Mucosa of rectum (tissue), 2 donors: ENCODE data around the gene PRSS1.
"Not testable (repeated sequence)": the region's sequence is repeated elsewhere in the genome, so short reads cannot be mapped to it uniquely, and the experiment has no call there.

ENCODE experiments used
- H3K27ac ChIP-seq, 2 donors: one replicate each; pipeline ENCODE4 v1.7.0; 2013; ENCODE audit warnings: inconsistent platforms in 2 of 2, low read depth in 2 of 2, low read length in 2 of 2
- H3K27me3 ChIP-seq, 2 donors: one replicate each; pipeline ENCODE4 v1.7.0; 2013; ENCODE audit warnings: low read length in 2 of 2; ENCODE audit not compliant: control insufficient read depth in 2 of 2, insufficient read depth in 2 of 2
- H3K36me3 ChIP-seq, 2 donors: one replicate each; pipeline ENCODE4 v1.7.0; 2013; ENCODE audit warnings: low read length in 2 of 2; ENCODE audit not compliant: control insufficient read depth in 2 of 2, insufficient read depth in 2 of 2
- H3K4me1 ChIP-seq, 2 donors: one replicate each; pipeline ENCODE4 v1.7.0; 2013; ENCODE audit warnings: low read length in 2 of 2, mild to moderate bottlenecking in 1 of 2; ENCODE audit not compliant: control insufficient read depth in 2 of 2, insufficient read depth in 2 of 2
- H3K4me3 ChIP-seq, 2 donors: one replicate each; pipeline ENCODE4 v1.7.0; 2013; ENCODE audit warnings: low read length in 2 of 2
- H3K9ac ChIP-seq, 2 donors: one replicate each; pipeline ENCODE4 v1.7.0; 2013; ENCODE audit warnings: low read length in 2 of 2, low read depth in 1 of 2, mild to moderate bottlenecking in 1 of 2
- H3K9me3 ChIP-seq, 2 donors: one replicate each; pipeline ENCODE4 v1.7.0; 2013; ENCODE audit warnings: low read length in 2 of 2; ENCODE audit not compliant: control insufficient read depth in 2 of 2
- donor health status: healthy.
- donor health status: Normal muscosa, but diverticular disease.

Gene PRSS1

GRCh38 chr7:142758312-142758711, 9.0 kb downstream of the PRSS1 start:
- H3K27me3 ChIP-seq, H3K4me3 ChIP-seq, H3K27ac ChIP-seq, H3K9ac ChIP-seq, H3K4me1 ChIP-seq, H3K36me3 ChIP-seq, H3K9me3 ChIP-seq: not testable (repeated sequence)

GRCh38 chr7:142759433-142759832, 10.2 kb downstream of the PRSS1 start:
- Histone ChIP-seq H3K4me3 (no peak overlapping the region), H3K36me3 (no peaks in the 10 kb centered on the region), H3K27me3 (no peaks in the 10 kb centered on the region), H3K27ac (no peak overlapping the region), H3K9me3 (no peaks in the 10 kb centered on the region), H3K4me1 (no peaks in the 10 kb centered on the region), H3K9ac (no peak overlapping the region)

GRCh38 chr7:142760071-142760642, 10.9 kb downstream of the PRSS1 start:
- Histone ChIP-seq H3K27me3 (no peaks in the 10 kb centered on the region), H3K9me3 (no peaks in the 10 kb centered on the region), H3K4me1 (no peaks in the 10 kb centered on the region), H3K9ac (no peak overlapping the region), H3K4me3 (no peak overlapping the region), H3K27ac (no peak overlapping the region), H3K36me3 (no peaks in the 10 kb centered on the region)

GRCh38 chr7:142761606-142762005, 12.3 kb downstream of the PRSS1 start:
- H3K9me3 ChIP-seq, H3K4me3 ChIP-seq, H3K9ac ChIP-seq, H3K27me3 ChIP-seq, H3K4me1 ChIP-seq, H3K36me3 ChIP-seq, H3K27ac ChIP-seq: not testable (repeated sequence)

- no peaks in the 10 kb centered on the region for H3K27me3 ChIP-seq
- H3K27ac ChIP-seq: no peak overlapping the region
- no peaks in the 10 kb centered on the region for H3K36me3 ChIP-seq
- H3K9ac ChIP-seq: no peak overlapping the region
- H3K4me1 ChIP-seq: no peaks in the 10 kb centered on the region
- H3K9me3 ChIP-seq: no peaks in the 10 kb centered on the region
- H3K4me3 ChIP-seq: no peak overlapping the region
Observed at GRCh38 chr7:142762104-142762503, 12.8 kb downstream of the PRSS1 start.

GRCh38 chr7:142767451-142767850, 18.2 kb downstream of the PRSS1 start:
- H3K4me1 ChIP-seq: no peaks in the 10 kb centered on the region
- H3K27me3 ChIP-seq: no peaks in the 10 kb centered on the region
- no peak overlapping the region for H3K4me3 ChIP-seq
- H3K9ac ChIP-seq: no peak overlapping the region
- no peaks in the 10 kb centered on the region for H3K36me3 ChIP-seq
- no peak overlapping the region for H3K27ac ChIP-seq
- H3K9me3 ChIP-seq: no peaks in the 10 kb centered on the region

- Histone ChIP-seq H3K9ac (no peak overlapping the region), H3K27me3 (no peaks in the 10 kb centered on the region), H3K4me1 (no peaks in the 10 kb centered on the region), H3K4me3 (no peak overlapping the region), H3K9me3 (no peaks in the 10 kb centered on the region), H3K36me3 (no peaks in the 10 kb centered on the region), H3K27ac (no peak overlapping the region)
Observed at GRCh38 chr7:142767861-142768260, 18.6 kb downstream of the PRSS1 start.

- not testable (repeated sequence) for H3K27me3 ChIP-seq, H3K4me3 ChIP-seq, H3K9ac ChIP-seq, H3K9me3 ChIP-seq, H3K36me3 ChIP-seq, H3K4me1 ChIP-seq, H3K27ac ChIP-seq
Observed at GRCh38 chr7:142768885-142769284, 19.6 kb downstream of the PRSS1 start.

GRCh38 chr7:142770661-142771352, 21.5 kb downstream of the PRSS1 start, which contains the start of gene PRSS2:
PRSS2 (plus strand) TSS chr7:142770970; CDS start chr7:142770983, 13 bp downstream.
- Histone ChIP-seq H3K27me3 (no peaks in the 10 kb centered on the region), H3K36me3 (no peaks in the 10 kb centered on the region), H3K27ac (no peak within 1 kb of the TSS), H3K4me3 (no peak within 1 kb of the TSS), H3K9me3 (no peaks in the 10 kb centered on the region), H3K9ac (no peak within 1 kb of the TSS), H3K4me1 (no peaks in the 10 kb centered on the region)

GRCh38 chr7:142771353-142771723, 22.1 kb downstream of the PRSS1 start:
- Histone ChIP-seq H3K27me3 (no peaks in the 10 kb centered on the region), H3K4me1 (no peaks in the 10 kb centered on the region), H3K36me3 (no peaks in the 10 kb centered on the region), H3K27ac (no peak overlapping the region), H3K4me3 (no peak overlapping the region), H3K9ac (no peak overlapping the region), H3K9me3 (no peaks in the 10 kb centered on the region)
